GM23338 (cell line): ENCODE data around the gene MSH3. TPM values are rescaled to one million over a fixed set of nuclear protein-coding genes. Genes with fewer than 3 reads are reported as not detected.

Experiments
- ATAC-seq: fragments of 200-7000 bp; cut with Tn5 transposase; 3 replicates; pipeline ENCODE4 v1.9.1; 2020
- DNase-seq: peaks from one replicate; pipeline ENCODE4 v3.0.0-alpha.2; 2015; ENCODE audit warnings: low spot score
- H2AFZ ChIP-seq: fragments of 200-600 bp; sonication (generic); 2 replicates; pipeline ENCODE4 v1.8.0; 2016; ENCODE audit warnings: antibody characterized with exemption, mild to moderate bottlenecking, moderate library complexity
- H3F3A ChIP-seq: fragments of 200-600 bp; sonication (generic); replicated peaks from 2 replicates; pipeline ENCODE4 v1.8.0; 2017; ENCODE audit warnings: antibody characterized with exemption, mixed run types, low read depth
- H3K27ac ChIP-seq: fragments of 200-600 bp; sonication (generic); 2 replicates; pipeline ENCODE4 v1.6.1; 2016; ENCODE audit warnings: low read depth
- H3K27me3 ChIP-seq: fragments of 200-600 bp; sonication (generic); 2 replicates; pipeline ENCODE4 v1.8.0; 2016; ENCODE audit warnings: mild to moderate bottlenecking, mixed run types, moderate library complexity; ENCODE audit not compliant: insufficient read depth
- H3K36me3 ChIP-seq: fragments of 200-600 bp; sonication (generic); 2 replicates; pipeline ENCODE4 v1.8.0; 2016; ENCODE audit warnings: mild to moderate bottlenecking; ENCODE audit not compliant: insufficient read depth
- H3K4me1 ChIP-seq: fragments of 200-600 bp; sonication (generic); 2 replicates; pipeline ENCODE4 v1.8.0; 2016; ENCODE audit warnings: mild to moderate bottlenecking, moderate library complexity; ENCODE audit not compliant: insufficient read depth
- H3K4me2 ChIP-seq: fragments of 200-600 bp; sonication (generic); 2 replicates; pipeline ENCODE4 v1.7.1; 2017; ENCODE audit warnings: mixed run types
- H3K4me3 ChIP-seq: fragments of 200-600 bp; sonication (generic); 2 replicates; pipeline ENCODE4 v1.6.1; 2016; ENCODE audit warnings: mixed run types
- H3K79me2 ChIP-seq: fragments of 200-600 bp; sonication (generic); replicated peaks from 2 replicates; pipeline ENCODE4 v1.8.0; 2017; ENCODE audit warnings: mild to moderate bottlenecking; ENCODE audit not compliant: insufficient read depth
- H3K9me2 ChIP-seq: fragments of 200-600 bp; sonication (generic); 2 replicates; pipeline ENCODE4 v1.8.0; 2017; ENCODE audit not compliant: insufficient read depth
- H4K20me1 ChIP-seq: fragments of 200-600 bp; sonication (generic); replicated peaks from 2 replicates; pipeline ENCODE4 v1.8.0; 2017; ENCODE audit warnings: mild to moderate bottlenecking; ENCODE audit not compliant: insufficient read depth
- H3K27ac Mint-ChIP-seq: 2 replicates; pipeline ENCODE4 v1.8.0; 2020; ENCODE audit warnings: inconsistent platforms, mild to moderate bottlenecking, moderate library complexity, mixed read lengths
- H3K27me3 Mint-ChIP-seq: 3 replicates; pipeline ENCODE4 v1.8.0; 2022; ENCODE audit warnings: low read depth, mild to moderate bottlenecking, moderate library complexity, mixed read lengths, inconsistent platforms; ENCODE audit not compliant: insufficient read depth, poor library complexity
- H3K36me3 Mint-ChIP-seq: 3 replicates; pipeline ENCODE4 v1.8.0; 2021; ENCODE audit warnings: low read depth, mild to moderate bottlenecking, inconsistent platforms, moderate library complexity, mixed read lengths
- H3K4me1 Mint-ChIP-seq: 3 replicates; pipeline ENCODE4 v1.8.0; 2020; ENCODE audit warnings: mild to moderate bottlenecking, inconsistent platforms, mixed read lengths
- H3K4me3 Mint-ChIP-seq: 3 replicates; pipeline ENCODE4 v1.8.0; 2021; ENCODE audit warnings: moderate library complexity, mild to moderate bottlenecking, inconsistent platforms, mixed read lengths
- H3K9me3 Mint-ChIP-seq: 3 replicates; pipeline ENCODE4 v1.8.0; 2020; ENCODE audit warnings: moderate library complexity, mild to moderate bottlenecking, inconsistent platforms, mixed read lengths
- CTCF ChIP-seq, 2 experiments: fragments of 200-600 bp in 1 of 2; sonication (generic) in 1 of 2; conservative IDR thresholded peaks; 2 replicates each; pipeline versions ENCODE4 v1.5.1 to v1.6.1; 2016 to 2017; ENCODE audit warnings: antibody characterized with exemption in 2 of 2, low read depth in 2 of 2, mild to moderate bottlenecking in 2 of 2, moderate library complexity in 1 of 2
- ETS1 ChIP-seq: IDR thresholded peaks from 2 replicates; pipeline ENCODE4 v1.6.1; 2016; ENCODE audit warnings: antibody characterized with exemption
- EZH2phosphoT487 ChIP-seq: fragments of 200-600 bp; sonication (generic); IDR thresholded peaks from one replicate; pipeline ENCODE4 v1.8.1; 2018; ENCODE audit warnings: antibody characterized with exemption; ENCODE audit not compliant: unreplicated experiment
- JUNB ChIP-seq: IDR thresholded peaks from one replicate; pipeline ENCODE4 v1.6.1; 2016; ENCODE audit warnings: antibody characterized with exemption; ENCODE audit not compliant: unreplicated experiment
- POLR2AphosphoS5 ChIP-seq: IDR thresholded peaks from 2 replicates; pipeline ENCODE4 v1.6.1; 2016; ENCODE audit warnings: antibody characterized with exemption, low read depth
- STAT1 ChIP-seq: IDR thresholded peaks from one replicate; pipeline ENCODE4 v1.6.1; 2016; ENCODE audit warnings: antibody characterized with exemption; ENCODE audit not compliant: unreplicated experiment
- ZNF114 ChIP-seq: fragments of 250-450 bp; sonication (Bioruptor Pico); IDR thresholded peaks from 2 replicates; pipeline ENCODE4 v1.5.0; 2020; ENCODE audit warnings: mild to moderate bottlenecking, moderate library complexity
- polyA plus RNA-seq: library from polyadenylated mRNA; unstranded; fragments of >200 nt; fragmentation: Nextera tagmentation; extraction: Ambion mirVana; gene quantifications from 2 replicates; pipeline ENCODE4 v1.2.1, GENCODE V29; 2016
- total RNA-seq: library from RNA; depleted of rRNA; stranded (reverse); fragments of >200 nt; shearing (Covaris generic); gene quantifications from 2 replicates; pipeline ENCODE4 v1.2.3, GENCODE V29; 2014
- TF ChIP-seq, protein P1 (sequence below): fragments of 250-450 bp; sonication (Bioruptor Pico); IDR thresholded peaks from 2 replicates; pipeline ENCODE4 v1.5.0; 2020; ENCODE audit warnings: mild to moderate bottlenecking, moderate library complexity
- TF ChIP-seq, protein P2 (sequence below): IDR thresholded peaks from one replicate; pipeline ENCODE4 v1.6.1; 2018; ENCODE audit warnings: antibody characterized with exemption; ENCODE audit not compliant: unreplicated experiment

MSH3 gene
- total and polyA plus RNA-seq, 2 experiments from 2014 or later, result 13.3 to 16.6 TPM

GRCh38 chr5:80740999-80741398 lies 86.5 kb downstream of the MSH3 start:
- H3F3A ChIP-seq, result no peaks in the 10 kb centered on the region
- H3K36me3 ChIP-seq, result peaks cover 5% of the 10 kb centered on the region; the same call in 1 of the 2 replicates
- H3K79me2 ChIP-seq, result no peaks in the 10 kb centered on the region
- ATAC-seq (no peak), DNase-seq (no peak)
- H2AFZ ChIP-seq, result no peak overlapping the region
- H3K4me2 ChIP-seq, result no peak overlapping the region
- peaks cover 5% of the 10 kb centered on the region; the same call in 1 of the 2 replicates for H3K4me1 ChIP-seq
- H3K27ac Mint-ChIP-seq, result peak overlapping the region; percentile 69
- H3K27me3 ChIP-seq, result no peaks in the 10 kb centered on the region
- H3K4me3 ChIP-seq, result no peak overlapping the region
- no peak overlapping the region for H3K27ac ChIP-seq
- TF ChIP-seq, protein P1, sequence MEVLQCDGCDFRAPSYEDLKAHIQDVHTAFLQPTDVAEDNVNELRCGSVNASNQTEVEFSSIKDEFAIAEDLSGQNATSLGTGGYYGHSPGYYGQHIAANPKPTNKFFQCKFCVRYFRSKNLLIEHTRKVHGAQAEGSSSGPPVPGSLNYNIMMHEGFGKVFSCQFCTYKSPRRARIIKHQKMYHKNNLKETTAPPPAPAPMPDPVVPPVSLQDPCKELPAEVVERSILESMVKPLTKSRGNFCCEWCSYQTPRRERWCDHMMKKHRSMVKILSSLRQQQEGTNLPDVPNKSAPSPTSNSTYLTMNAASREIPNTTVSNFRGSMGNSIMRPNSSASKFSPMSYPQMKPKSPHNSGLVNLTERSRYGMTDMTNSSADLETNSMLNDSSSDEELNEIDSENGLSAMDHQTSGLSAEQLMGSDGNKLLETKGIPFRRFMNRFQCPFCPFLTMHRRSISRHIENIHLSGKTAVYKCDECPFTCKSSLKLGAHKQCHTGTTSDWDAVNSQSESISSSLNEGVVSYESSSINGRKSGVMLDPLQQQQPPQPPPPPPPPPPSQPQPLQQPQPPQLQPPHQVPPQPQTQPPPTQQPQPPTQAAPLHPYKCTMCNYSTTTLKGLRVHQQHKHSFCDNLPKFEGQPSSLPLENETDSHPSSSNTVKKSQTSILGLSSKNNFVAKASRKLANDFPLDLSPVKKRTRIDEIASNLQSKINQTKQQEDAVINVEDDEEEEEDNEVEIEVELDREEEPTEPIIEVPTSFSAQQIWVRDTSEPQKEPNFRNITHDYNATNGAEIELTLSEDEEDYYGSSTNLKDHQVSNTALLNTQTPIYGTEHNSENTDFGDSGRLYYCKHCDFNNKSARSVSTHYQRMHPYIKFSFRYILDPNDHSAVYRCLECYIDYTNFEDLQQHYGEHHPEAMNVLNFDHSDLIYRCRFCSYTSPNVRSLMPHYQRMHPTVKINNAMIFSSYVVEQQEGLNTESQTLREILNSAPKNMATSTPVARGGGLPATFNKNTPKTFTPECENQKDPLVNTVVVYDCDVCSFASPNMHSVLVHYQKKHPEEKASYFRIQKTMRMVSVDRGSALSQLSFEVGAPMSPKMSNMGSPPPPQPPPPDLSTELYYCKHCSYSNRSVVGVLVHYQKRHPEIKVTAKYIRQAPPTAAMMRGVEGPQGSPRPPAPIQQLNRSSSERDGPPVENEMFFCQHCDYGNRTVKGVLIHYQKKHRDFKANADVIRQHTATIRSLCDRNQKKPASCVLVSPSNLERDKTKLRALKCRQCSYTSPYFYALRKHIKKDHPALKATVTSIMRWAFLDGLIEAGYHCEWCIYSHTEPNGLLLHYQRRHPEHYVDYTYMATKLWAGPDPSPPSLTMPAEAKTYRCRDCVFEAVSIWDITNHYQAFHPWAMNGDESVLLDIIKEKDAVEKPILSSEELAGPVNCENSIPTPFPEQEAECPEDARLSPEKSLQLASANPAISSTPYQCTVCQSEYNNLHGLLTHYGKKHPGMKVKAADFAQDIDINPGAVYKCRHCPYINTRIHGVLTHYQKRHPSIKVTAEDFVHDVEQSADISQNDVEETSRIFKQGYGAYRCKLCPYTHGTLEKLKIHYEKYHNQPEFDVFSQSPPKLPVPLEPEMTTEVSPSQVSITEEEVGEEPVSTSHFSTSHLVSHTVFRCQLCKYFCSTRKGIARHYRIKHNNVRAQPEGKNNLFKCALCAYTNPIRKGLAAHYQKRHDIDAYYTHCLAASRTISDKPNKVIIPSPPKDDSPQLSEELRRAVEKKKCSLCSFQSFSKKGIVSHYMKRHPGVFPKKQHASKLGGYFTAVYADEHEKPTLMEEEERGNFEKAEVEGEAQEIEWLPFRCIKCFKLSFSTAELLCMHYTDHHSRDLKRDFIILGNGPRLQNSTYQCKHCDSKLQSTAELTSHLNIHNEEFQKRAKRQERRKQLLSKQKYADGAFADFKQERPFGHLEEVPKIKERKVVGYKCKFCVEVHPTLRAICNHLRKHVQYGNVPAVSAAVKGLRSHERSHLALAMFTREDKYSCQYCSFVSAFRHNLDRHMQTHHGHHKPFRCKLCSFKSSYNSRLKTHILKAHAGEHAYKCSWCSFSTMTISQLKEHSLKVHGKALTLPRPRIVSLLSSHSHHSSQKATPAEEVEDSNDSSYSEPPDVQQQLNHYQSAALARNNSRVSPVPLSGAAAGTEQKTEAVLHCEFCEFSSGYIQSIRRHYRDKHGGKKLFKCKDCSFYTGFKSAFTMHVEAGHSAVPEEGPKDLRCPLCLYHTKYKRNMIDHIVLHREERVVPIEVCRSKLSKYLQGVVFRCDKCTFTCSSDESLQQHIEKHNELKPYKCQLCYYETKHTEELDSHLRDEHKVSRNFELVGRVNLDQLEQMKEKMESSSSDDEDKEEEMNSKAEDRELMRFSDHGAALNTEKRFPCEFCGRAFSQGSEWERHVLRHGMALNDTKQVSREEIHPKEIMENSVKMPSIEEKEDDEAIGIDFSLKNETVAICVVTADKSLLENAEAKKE, result no peak
- TF ChIP-seq CTCF (conservative IDR thresholded peaks at IDR 0.05; ENCODE audit: low read depth in 2 of 2), result no peak
- TF ChIP-seq ZNF114 (CRISPR knock-in tag), result no peak
- no peak for TF ChIP-seq STAT1
- TF ChIP-seq POLR2AphosphoS5, result no peak
- no peak for TF ChIP-seq EZH2phosphoT487
- TF ChIP-seq ETS1, result no peak
- no peak for TF ChIP-seq JUNB
- TF ChIP-seq, protein P2, sequence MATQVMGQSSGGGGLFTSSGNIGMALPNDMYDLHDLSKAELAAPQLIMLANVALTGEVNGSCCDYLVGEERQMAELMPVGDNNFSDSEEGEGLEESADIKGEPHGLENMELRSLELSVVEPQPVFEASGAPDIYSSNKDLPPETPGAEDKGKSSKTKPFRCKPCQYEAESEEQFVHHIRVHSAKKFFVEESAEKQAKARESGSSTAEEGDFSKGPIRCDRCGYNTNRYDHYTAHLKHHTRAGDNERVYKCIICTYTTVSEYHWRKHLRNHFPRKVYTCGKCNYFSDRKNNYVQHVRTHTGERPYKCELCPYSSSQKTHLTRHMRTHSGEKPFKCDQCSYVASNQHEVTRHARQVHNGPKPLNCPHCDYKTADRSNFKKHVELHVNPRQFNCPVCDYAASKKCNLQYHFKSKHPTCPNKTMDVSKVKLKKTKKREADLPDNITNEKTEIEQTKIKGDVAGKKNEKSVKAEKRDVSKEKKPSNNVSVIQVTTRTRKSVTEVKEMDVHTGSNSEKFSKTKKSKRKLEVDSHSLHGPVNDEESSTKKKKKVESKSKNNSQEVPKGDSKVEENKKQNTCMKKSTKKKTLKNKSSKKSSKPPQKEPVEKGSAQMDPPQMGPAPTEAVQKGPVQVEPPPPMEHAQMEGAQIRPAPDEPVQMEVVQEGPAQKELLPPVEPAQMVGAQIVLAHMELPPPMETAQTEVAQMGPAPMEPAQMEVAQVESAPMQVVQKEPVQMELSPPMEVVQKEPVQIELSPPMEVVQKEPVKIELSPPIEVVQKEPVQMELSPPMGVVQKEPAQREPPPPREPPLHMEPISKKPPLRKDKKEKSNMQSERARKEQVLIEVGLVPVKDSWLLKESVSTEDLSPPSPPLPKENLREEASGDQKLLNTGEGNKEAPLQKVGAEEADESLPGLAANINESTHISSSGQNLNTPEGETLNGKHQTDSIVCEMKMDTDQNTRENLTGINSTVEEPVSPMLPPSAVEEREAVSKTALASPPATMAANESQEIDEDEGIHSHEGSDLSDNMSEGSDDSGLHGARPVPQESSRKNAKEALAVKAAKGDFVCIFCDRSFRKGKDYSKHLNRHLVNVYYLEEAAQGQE, result no peak
- H3K27me3 Mint-ChIP-seq, result no peaks in the 10 kb centered on the region
- H3K4me1 Mint-ChIP-seq, result peaks cover 6% of the 10 kb centered on the region
- no peaks in the 10 kb centered on the region for H4K20me1 ChIP-seq
- H3K4me3 Mint-ChIP-seq, result no peak overlapping the region
- no peaks in the 10 kb centered on the region; the same call in 2 of the 3 replicates for H3K9me3 Mint-ChIP-seq
- no peaks in the 10 kb centered on the region for H3K9me2 ChIP-seq
- peaks cover 30% of the 10 kb centered on the region for H3K36me3 Mint-ChIP-seq
